Brain microvascular endothelial cell (primary cell): ENCODE data around the gene MTUS2.

ENCODE experiments used
- DNase-seq: peaks from one replicate; pipeline ENCODE4 v3.0.0-alpha.2; 2020
- H3K27ac ChIP-seq: fragments of 250-450 bp; sonication (Bioruptor Pico); 2 replicates; pipeline ENCODE4 v1.5.1; 2020; ENCODE audit warnings: mild to moderate bottlenecking, moderate library complexity
- H3K27me3 ChIP-seq: fragments of 250-450 bp; sonication (Bioruptor Pico); replicated peaks from 2 replicates; pipeline ENCODE4 v1.5.1; 2020; ENCODE audit warnings: mild to moderate bottlenecking
- H3K36me3 ChIP-seq: fragments of 250-450 bp; sonication (Bioruptor Pico); replicated peaks from 2 replicates; pipeline ENCODE4 v1.5.1; 2020; ENCODE audit warnings: mild to moderate bottlenecking
- H3K4me3 ChIP-seq: 2 replicates; pipeline ENCODE4 v1.5.1; 2011; ENCODE audit warnings: low read depth, mild to moderate bottlenecking, control low read depth, low read length, moderate library complexity
- in situ Hi-C: cut with HindIII; loops from 2 replicates; pipeline ENCODE4 v1.10.0; 2017; ENCODE audit warnings: low sequenced_read_pairs, low pct_ligation_motif_present
- TF ChIP-seq, protein P1 (sequence below): IDR thresholded peaks from 2 replicates; pipeline ENCODE4 v1.5.1; 2011; ENCODE audit warnings: low read depth, mild to moderate bottlenecking, moderate library complexity, low read length, control low read depth, inconsistent platforms; ENCODE audit errors: missing control alignments

MTUS2 gene

DNA sequence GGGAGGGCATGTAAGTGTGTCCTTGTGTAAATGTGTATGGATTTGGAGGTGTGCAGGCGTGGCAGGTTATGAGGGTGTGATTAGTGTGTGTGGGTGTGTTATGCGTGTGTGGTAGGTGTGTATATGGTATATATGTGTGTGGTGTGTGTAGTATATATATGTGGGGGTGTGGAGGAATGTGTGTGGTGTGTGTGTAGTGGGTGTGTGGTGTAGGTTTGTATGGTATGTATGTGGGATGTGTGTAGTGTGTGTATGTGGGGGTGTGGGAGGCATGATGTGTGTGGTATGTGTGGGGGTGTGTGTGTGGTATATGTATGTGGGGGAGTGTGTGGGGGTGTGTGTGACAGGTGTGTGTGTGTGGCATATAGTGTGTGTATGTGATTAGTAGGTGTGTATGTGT lies 671.1 kb downstream of the MTUS2 start:
- in situ Hi-C loops, result no loop called here
- Histone ChIP-seq H3K36me3 (no peaks in the 10 kb centered on the region), H3K27ac (no peak overlapping the region), H3K27me3 (peaks cover 5% of the 10 kb centered on the region), H3K4me3 (no peak overlapping the region)
- no peak for DNase-seq
- TF ChIP-seq, protein P1, sequence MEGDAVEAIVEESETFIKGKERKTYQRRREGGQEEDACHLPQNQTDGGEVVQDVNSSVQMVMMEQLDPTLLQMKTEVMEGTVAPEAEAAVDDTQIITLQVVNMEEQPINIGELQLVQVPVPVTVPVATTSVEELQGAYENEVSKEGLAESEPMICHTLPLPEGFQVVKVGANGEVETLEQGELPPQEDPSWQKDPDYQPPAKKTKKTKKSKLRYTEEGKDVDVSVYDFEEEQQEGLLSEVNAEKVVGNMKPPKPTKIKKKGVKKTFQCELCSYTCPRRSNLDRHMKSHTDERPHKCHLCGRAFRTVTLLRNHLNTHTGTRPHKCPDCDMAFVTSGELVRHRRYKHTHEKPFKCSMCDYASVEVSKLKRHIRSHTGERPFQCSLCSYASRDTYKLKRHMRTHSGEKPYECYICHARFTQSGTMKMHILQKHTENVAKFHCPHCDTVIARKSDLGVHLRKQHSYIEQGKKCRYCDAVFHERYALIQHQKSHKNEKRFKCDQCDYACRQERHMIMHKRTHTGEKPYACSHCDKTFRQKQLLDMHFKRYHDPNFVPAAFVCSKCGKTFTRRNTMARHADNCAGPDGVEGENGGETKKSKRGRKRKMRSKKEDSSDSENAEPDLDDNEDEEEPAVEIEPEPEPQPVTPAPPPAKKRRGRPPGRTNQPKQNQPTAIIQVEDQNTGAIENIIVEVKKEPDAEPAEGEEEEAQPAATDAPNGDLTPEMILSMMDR, result no peak

DNA sequence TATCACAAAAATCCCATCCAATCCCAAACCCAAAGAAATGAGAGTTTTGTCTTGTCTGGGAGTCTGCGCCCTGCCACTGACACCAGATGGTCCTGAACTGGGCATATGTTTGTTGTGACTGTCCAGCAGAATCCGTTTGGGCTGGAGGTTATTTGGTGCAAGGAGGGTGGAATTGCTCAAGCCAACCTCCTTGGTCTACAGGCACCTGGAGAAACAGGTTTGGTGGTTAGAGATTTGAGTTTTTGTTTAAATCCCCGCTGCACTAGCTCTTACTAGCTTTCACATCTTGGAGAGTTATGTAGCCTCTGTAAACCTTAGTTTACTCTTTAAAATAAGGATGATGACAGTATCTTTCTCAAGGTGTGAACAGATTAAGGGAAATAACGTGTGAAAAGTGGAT lies 673.7 kb downstream of the MTUS2 start:
- H3K4me3 ChIP-seq, result no peak overlapping the region
- H3K27me3 ChIP-seq, result peaks cover 5% of the 10 kb centered on the region
- no peak for DNase-seq
- H3K27ac ChIP-seq, result no peak overlapping the region
- TF ChIP-seq, protein P1, result no peak
- in situ Hi-C loops, result no loop called here
- H3K36me3 ChIP-seq, result no peaks in the 10 kb centered on the region

DNA sequence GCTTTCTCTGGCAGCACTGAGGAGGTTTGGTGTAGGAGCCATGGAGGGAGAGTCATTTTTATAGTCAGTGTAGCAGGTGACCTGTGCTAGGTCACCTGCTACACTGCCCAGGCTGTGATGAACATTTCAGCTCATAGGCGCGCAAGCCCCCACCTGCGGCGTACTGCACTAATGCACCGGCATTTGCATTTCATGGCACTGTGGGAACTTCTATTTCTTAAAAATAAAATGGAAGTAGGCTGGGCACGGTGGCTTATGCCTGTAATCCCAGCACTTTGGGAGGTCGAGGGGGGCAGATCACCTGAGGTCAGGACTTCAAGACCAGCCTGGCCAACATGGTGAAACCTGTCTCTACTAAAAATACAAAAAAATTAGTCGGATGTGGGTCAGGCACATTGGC lies 674.4 kb downstream of the MTUS2 start:
- Histone ChIP-seq H3K27me3 (peaks cover 5% of the 10 kb centered on the region), H3K4me3 (no peak overlapping the region), H3K27ac (no peak overlapping the region), H3K36me3 (no peaks in the 10 kb centered on the region)
- DNase-seq, result no peak
- in situ Hi-C loops, result no loop called here
- TF ChIP-seq, protein P1, result no peak

DNA sequence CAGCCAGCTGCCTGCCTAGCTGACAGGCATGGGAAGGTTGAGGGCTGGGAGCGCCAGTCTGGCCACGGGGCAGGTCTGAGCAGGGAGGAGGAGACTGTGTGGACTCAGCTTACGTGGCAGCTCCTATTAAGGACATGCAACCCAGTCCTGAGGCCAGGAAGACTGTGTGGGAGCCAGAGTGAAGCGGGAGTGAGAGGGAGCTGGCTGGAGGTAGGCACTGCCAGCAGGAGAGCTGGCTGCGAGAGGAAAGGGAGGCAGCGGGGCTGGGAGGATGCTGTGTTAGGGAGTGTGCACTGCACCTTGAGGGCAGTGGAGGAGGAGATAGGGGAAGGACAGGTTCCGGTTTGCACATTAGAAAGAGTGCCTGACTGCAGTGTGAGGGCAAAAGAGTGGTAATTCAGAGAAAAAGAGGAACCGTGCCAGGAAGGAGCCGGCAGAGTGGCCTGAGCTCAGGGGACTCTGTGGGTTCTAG lies 676.1 kb downstream of the MTUS2 start:
- Histone ChIP-seq H3K27ac (no peak overlapping the region), H3K36me3 (no peaks in the 10 kb centered on the region), H3K27me3 (peaks cover 5% of the 10 kb centered on the region), H3K4me3 (no peak overlapping the region)
- TF ChIP-seq, protein P1, result no peak
- in situ Hi-C loops, result no loop called here
- DNase-seq, result no peak

DNA sequence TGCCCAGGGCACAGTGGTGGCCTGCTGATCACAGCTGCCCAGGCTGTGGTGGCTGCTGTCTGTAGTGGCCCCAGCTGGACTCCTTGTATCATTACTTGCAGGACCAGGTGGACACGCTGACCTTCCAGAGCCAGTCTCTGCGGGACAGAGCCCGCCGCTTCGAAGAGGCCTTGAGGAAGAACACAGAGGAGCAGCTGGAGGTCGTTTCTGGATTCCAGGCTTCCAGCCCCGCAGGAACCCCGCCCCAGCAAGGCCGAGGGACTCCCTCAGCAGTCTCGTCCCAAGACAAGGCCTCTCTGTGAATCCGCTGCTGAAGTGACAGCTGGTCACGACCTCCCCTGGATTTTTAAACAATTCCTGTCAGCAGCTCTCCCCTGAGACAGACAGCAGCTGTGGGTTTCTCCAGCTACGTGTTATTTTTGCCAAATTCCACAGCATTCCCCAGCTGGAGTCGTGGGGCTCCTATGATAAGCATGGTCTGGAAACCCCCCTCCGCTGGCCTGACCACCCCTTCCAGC lies 677.1 kb downstream of the MTUS2 start:
- in situ Hi-C loops, result no loop called here
- peaks cover 5% of the 10 kb centered on the region for H3K27me3 ChIP-seq
- no peak overlapping the region for H3K27ac ChIP-seq
- TF ChIP-seq, protein P1, result no peak
- peak; percentile 34 for DNase-seq
- no peaks in the 10 kb centered on the region for H3K36me3 ChIP-seq
- no peak overlapping the region for H3K4me3 ChIP-seq

DNA sequence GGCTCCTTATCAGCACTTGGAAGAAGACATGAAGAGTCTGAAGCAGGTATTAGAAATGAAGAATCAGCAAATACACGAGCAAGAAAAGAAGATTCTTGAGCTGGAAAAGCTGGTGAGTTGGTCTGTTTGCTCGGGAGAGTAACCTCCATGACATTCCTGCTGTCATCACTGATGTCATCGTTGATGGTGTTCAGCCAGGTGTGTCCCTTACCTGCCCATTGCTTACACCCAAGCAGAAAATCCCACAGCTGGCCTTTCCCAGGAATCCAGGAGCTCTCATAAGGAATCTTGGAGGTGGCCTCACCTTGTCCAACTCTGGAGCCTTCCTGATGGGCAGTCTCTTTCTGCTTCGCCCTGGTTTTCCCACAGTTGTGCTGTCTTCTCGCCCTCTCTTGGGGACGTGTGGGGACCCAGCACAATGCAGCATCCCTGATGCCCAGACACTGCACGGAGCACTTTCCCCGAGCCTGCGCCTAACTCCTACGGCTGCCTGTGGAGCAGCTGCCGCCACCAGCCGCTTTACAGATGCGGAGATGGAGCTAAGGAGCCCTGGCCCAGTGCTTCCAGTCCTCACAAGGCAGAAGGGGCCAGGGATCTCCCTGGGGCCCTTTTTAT lies 678.4 kb downstream of the MTUS2 start:
- no peaks in the 10 kb centered on the region for H3K27me3 ChIP-seq
- TF ChIP-seq, protein P1, result no peak
- H3K36me3 ChIP-seq, result no peaks in the 10 kb centered on the region
- no peak overlapping the region for H3K27ac ChIP-seq
- in situ Hi-C loops, result no loop called here
- no peak for DNase-seq
- no peak overlapping the region for H3K4me3 ChIP-seq
